Erythroblast (primary cell): ENCODE data around the gene OXSR1.

Experiments used
- GATA1 ChIP-seq: IDR thresholded peaks from 2 replicates; pipeline ENCODE4 v1.6.1; 2011; ENCODE audit warnings: low read depth, mild to moderate bottlenecking, control low read depth, low read length, moderate library complexity
- POLR2A ChIP-seq: IDR thresholded peaks from 2 replicates; pipeline ENCODE4 v1.6.1; 2011; ENCODE audit warnings: mild to moderate bottlenecking, low read length

GRCh38 chr3:38276917-38277630 is 111.7 kb downstream of the OXSR1 start:
- TF ChIP-seq POLR2A (no peak), GATA1 (no peak)
